ENCODE measurements around the gene RLN3.
A peak's percentile ranks its signal among the peaks of the same experiment; 100 is the strongest.
"Not testable (repeated sequence)": the region's sequence is repeated elsewhere in the genome, so short reads cannot be mapped to it uniquely, and the experiment has no call there.

Gene RLN3

GRCh38 chr19:13995017-13995728, 32.8 kb upstream of the RLN3 start:
- DNase-seq (ENCODE audit: low read depth in 2 of 2): no peak

- DNase-seq (ENCODE audit: low read depth in 2 of 2): no peak
These were observed 31.8 kb upstream of the RLN3 start for GRCh38 chr19:13995878-13996765.

- DNase-seq (ENCODE audit: low read depth in 2 of 2): no peak
These were observed 30.9 kb upstream of the RLN3 start for GRCh38 chr19:13996928-13997630.

GRCh38 chr19:13997631-13997962, 30.4 kb upstream of the RLN3 start:
- DNase-seq (ENCODE audit: low read depth in 2 of 2): no peak

GRCh38 chr19:13998426-13998825, 29.5 kb upstream of the RLN3 start:
- no peak for DNase-seq (ENCODE audit: low read depth in 2 of 2)

GRCh38 chr19:13999085-13999484, 28.9 kb upstream of the RLN3 start:
- DNase-seq (ENCODE audit: low read depth in 2 of 2): no peak

GRCh38 chr19:14000691-14001375, 27.1 kb upstream of the RLN3 start:
- DNase-seq (ENCODE audit: low read depth in 2 of 2): no peak

- no peak for DNase-seq (ENCODE audit: low read depth in 2 of 2)
These were observed 25.2 kb upstream of the RLN3 start for GRCh38 chr19:14002571-14003250.

- no peak for DNase-seq (ENCODE audit: low read depth in 2 of 2)
These were observed 24.5 kb upstream of the RLN3 start for GRCh38 chr19:14003251-14004055.

- DNase-seq (ENCODE audit: low read depth in 2 of 2): no peak
These were observed 23.2 kb upstream of the RLN3 start for GRCh38 chr19:14004619-14005348.

- DNase-seq (ENCODE audit: low read depth in 2 of 2): peak; percentile 77 to 81
These were observed 22.4 kb upstream of the RLN3 start for GRCh38 chr19:14005349-14006084.

- peak; percentile 99 to 100 for DNase-seq (ENCODE audit: low read depth in 2 of 2)
These were observed 21.7 kb upstream of the RLN3 start, which contains the start of gene RFX1 for GRCh38 chr19:14006085-14006765. RFX1 (minus strand) TSS chr19:14006320; CDS start chr19:13993843, 12,477 bp downstream.

- no peak for DNase-seq (ENCODE audit: low read depth in 2 of 2)
These were observed 21.0 kb upstream of the RLN3 start for GRCh38 chr19:14006766-14007562.

- DNase-seq (ENCODE audit: low read depth in 2 of 2): no peak
These were observed 15.5 kb upstream of the RLN3 start for GRCh38 chr19:14012378-14012915.

- no peak for DNase-seq (ENCODE audit: low read depth in 2 of 2)
These were observed 12.4 kb upstream of the RLN3 start for GRCh38 chr19:14015524-14016035.

GRCh38 chr19:14019100-14019499, 8.8 kb upstream of the RLN3 start:
- DNase-seq (ENCODE audit: low read depth in 2 of 2): no peak

- not testable (repeated sequence) for DNase-seq (ENCODE audit: low read depth in 2 of 2)
These were observed 8.2 kb upstream of the RLN3 start for GRCh38 chr19:14019739-14020138.

Measured in stimulated activated CD8-positive, alpha-beta memory T cell treated with anti-CD3 and anti-CD28 coated beads, Interleukin-15, amount 100 ng/mL, for 4 hours (primary cell).